ENCODE data around the gene LPCAT1.
"Not testable (repeated sequence)": the region's sequence is repeated elsewhere in the genome, so short reads cannot be mapped to it uniquely, and the experiment has no call there.

Gene LPCAT1

GRCh38 chr5:1523480-1523792 lies 324 bp downstream of the LPCAT1 start:
- in situ Hi-C loops (cut with HindIII; ENCODE audit: low sequenced_read_pairs), result no loop called here

GRCh38 chr5:1522601-1523479 lies 920 bp downstream of the LPCAT1 start:
- in situ Hi-C loops (cut with HindIII; ENCODE audit: low sequenced_read_pairs), result no loop called here

- in situ Hi-C loops (cut with HindIII; ENCODE audit: low sequenced_read_pairs), result no loop called here
Measured at GRCh38 chr5:1521671-1522600, 1.8 kb downstream of the LPCAT1 start.

- in situ Hi-C loops (cut with HindIII; ENCODE audit: low sequenced_read_pairs), result no loop called here
Measured at GRCh38 chr5:1520791-1521453, 2.8 kb downstream of the LPCAT1 start.

- in situ Hi-C loops (cut with HindIII; ENCODE audit: low sequenced_read_pairs), result no loop called here
Measured at GRCh38 chr5:1519631-1520210, 4.0 kb downstream of the LPCAT1 start.

- in situ Hi-C loops (cut with HindIII; ENCODE audit: low sequenced_read_pairs), result no loop called here
Measured at GRCh38 chr5:1517838-1518237, 5.9 kb downstream of the LPCAT1 start.

- in situ Hi-C loops (cut with HindIII; ENCODE audit: low sequenced_read_pairs), result no loop called here
Measured at GRCh38 chr5:1516615-1517601, 6.9 kb downstream of the LPCAT1 start.

- in situ Hi-C loops (cut with HindIII; ENCODE audit: low sequenced_read_pairs), result no loop called here
Measured at GRCh38 chr5:1515921-1516571, 7.7 kb downstream of the LPCAT1 start.

GRCh38 chr5:1515311-1515920 lies 8.3 kb downstream of the LPCAT1 start:
- in situ Hi-C loops (cut with HindIII; ENCODE audit: low sequenced_read_pairs), result no loop called here

- in situ Hi-C loops (cut with HindIII; ENCODE audit: low sequenced_read_pairs), result not testable (repeated sequence)
Measured at GRCh38 chr5:1514819-1515310, 8.9 kb downstream of the LPCAT1 start.

GRCh38 chr5:1514027-1514818 lies 9.5 kb downstream of the LPCAT1 start:
- in situ Hi-C loops (cut with HindIII; ENCODE audit: low sequenced_read_pairs), result no loop called here

GRCh38 chr5:1513326-1514026 lies 10.3 kb downstream of the LPCAT1 start:
- in situ Hi-C loops (cut with HindIII; ENCODE audit: low sequenced_read_pairs), result no loop called here

GRCh38 chr5:1512541-1513291 lies 11.0 kb downstream of the LPCAT1 start:
- in situ Hi-C loops (cut with HindIII; ENCODE audit: low sequenced_read_pairs), result no loop called here

- in situ Hi-C loops (cut with HindIII; ENCODE audit: low sequenced_read_pairs), result no loop called here
Measured at GRCh38 chr5:1511651-1512540, 11.9 kb downstream of the LPCAT1 start.

GRCh38 chr5:1511048-1511447 lies 12.7 kb downstream of the LPCAT1 start:
- in situ Hi-C loops (cut with HindIII; ENCODE audit: low sequenced_read_pairs), result no loop called here

GRCh38 chr5:1510631-1511030 lies 13.1 kb downstream of the LPCAT1 start:
- in situ Hi-C loops (cut with HindIII; ENCODE audit: low sequenced_read_pairs), result no loop called here
